GM23338 (cell line): ENCODE data around the gene TCP11. TPM values are rescaled to one million over a fixed set of nuclear protein-coding genes. Genes with fewer than 3 reads are reported as not detected.

ENCODE experiments used
- ATAC-seq: fragments of 200-7000 bp; cut with Tn5 transposase; 3 replicates; pipeline ENCODE4 v1.9.1; 2020
- DNase-seq: peaks from one replicate; pipeline ENCODE4 v3.0.0-alpha.2; 2015; ENCODE audit warnings: low spot score
- H2AFZ ChIP-seq: fragments of 200-600 bp; sonication (generic); 2 replicates; pipeline ENCODE4 v1.8.0; 2016; ENCODE audit warnings: antibody characterized with exemption, mild to moderate bottlenecking, moderate library complexity
- H3F3A ChIP-seq: fragments of 200-600 bp; sonication (generic); replicated peaks from 2 replicates; pipeline ENCODE4 v1.8.0; 2017; ENCODE audit warnings: antibody characterized with exemption, mixed run types, low read depth
- H3K27ac ChIP-seq: fragments of 200-600 bp; sonication (generic); 2 replicates; pipeline ENCODE4 v1.6.1; 2016; ENCODE audit warnings: low read depth
- H3K27me3 ChIP-seq: fragments of 200-600 bp; sonication (generic); 2 replicates; pipeline ENCODE4 v1.8.0; 2016; ENCODE audit warnings: mild to moderate bottlenecking, mixed run types, moderate library complexity; ENCODE audit not compliant: insufficient read depth
- H3K36me3 ChIP-seq: fragments of 200-600 bp; sonication (generic); 2 replicates; pipeline ENCODE4 v1.8.0; 2016; ENCODE audit warnings: mild to moderate bottlenecking; ENCODE audit not compliant: insufficient read depth
- H3K4me1 ChIP-seq: fragments of 200-600 bp; sonication (generic); 2 replicates; pipeline ENCODE4 v1.8.0; 2016; ENCODE audit warnings: mild to moderate bottlenecking, moderate library complexity; ENCODE audit not compliant: insufficient read depth
- H3K4me2 ChIP-seq: fragments of 200-600 bp; sonication (generic); 2 replicates; pipeline ENCODE4 v1.7.1; 2017; ENCODE audit warnings: mixed run types
- H3K4me3 ChIP-seq: fragments of 200-600 bp; sonication (generic); 2 replicates; pipeline ENCODE4 v1.6.1; 2016; ENCODE audit warnings: mixed run types
- H3K79me2 ChIP-seq: fragments of 200-600 bp; sonication (generic); replicated peaks from 2 replicates; pipeline ENCODE4 v1.8.0; 2017; ENCODE audit warnings: mild to moderate bottlenecking; ENCODE audit not compliant: insufficient read depth
- H3K9me2 ChIP-seq: fragments of 200-600 bp; sonication (generic); 2 replicates; pipeline ENCODE4 v1.8.0; 2017; ENCODE audit not compliant: insufficient read depth
- H4K20me1 ChIP-seq: fragments of 200-600 bp; sonication (generic); replicated peaks from 2 replicates; pipeline ENCODE4 v1.8.0; 2017; ENCODE audit warnings: mild to moderate bottlenecking; ENCODE audit not compliant: insufficient read depth
- H3K27ac Mint-ChIP-seq: 2 replicates; pipeline ENCODE4 v1.8.0; 2020; ENCODE audit warnings: inconsistent platforms, mild to moderate bottlenecking, moderate library complexity, mixed read lengths
- H3K27me3 Mint-ChIP-seq: 3 replicates; pipeline ENCODE4 v1.8.0; 2022; ENCODE audit warnings: low read depth, mild to moderate bottlenecking, moderate library complexity, mixed read lengths, inconsistent platforms; ENCODE audit not compliant: insufficient read depth, poor library complexity
- H3K36me3 Mint-ChIP-seq: 3 replicates; pipeline ENCODE4 v1.8.0; 2021; ENCODE audit warnings: low read depth, mild to moderate bottlenecking, inconsistent platforms, moderate library complexity, mixed read lengths
- H3K4me1 Mint-ChIP-seq: 3 replicates; pipeline ENCODE4 v1.8.0; 2020; ENCODE audit warnings: mild to moderate bottlenecking, inconsistent platforms, mixed read lengths
- H3K4me3 Mint-ChIP-seq: 3 replicates; pipeline ENCODE4 v1.8.0; 2021; ENCODE audit warnings: moderate library complexity, mild to moderate bottlenecking, inconsistent platforms, mixed read lengths
- H3K9me3 Mint-ChIP-seq: 3 replicates; pipeline ENCODE4 v1.8.0; 2020; ENCODE audit warnings: moderate library complexity, mild to moderate bottlenecking, inconsistent platforms, mixed read lengths
- CREB1 ChIP-seq: fragments of 250-450 bp; sonication (Bioruptor Pico); IDR thresholded peaks from 2 replicates; pipeline ENCODE4 v1.5.0; 2020; ENCODE audit warnings: low read depth, mild to moderate bottlenecking, moderate library complexity
- EZH2phosphoT487 ChIP-seq: fragments of 200-600 bp; sonication (generic); IDR thresholded peaks from one replicate; pipeline ENCODE4 v1.8.1; 2018; ENCODE audit warnings: antibody characterized with exemption; ENCODE audit not compliant: unreplicated experiment
- JUNB ChIP-seq: IDR thresholded peaks from one replicate; pipeline ENCODE4 v1.6.1; 2016; ENCODE audit warnings: antibody characterized with exemption; ENCODE audit not compliant: unreplicated experiment
- ZNF114 ChIP-seq: fragments of 250-450 bp; sonication (Bioruptor Pico); IDR thresholded peaks from 2 replicates; pipeline ENCODE4 v1.5.0; 2020; ENCODE audit warnings: mild to moderate bottlenecking, moderate library complexity
- ZNF331 ChIP-seq: fragments of 250-450 bp; sonication (Bioruptor Pico); IDR thresholded peaks from 2 replicates; pipeline ENCODE4 v1.5.0; 2020; ENCODE audit warnings: low read depth, mild to moderate bottlenecking, moderate library complexity
- ZNF462 ChIP-seq: fragments of 250-450 bp; sonication (Bioruptor Pico); IDR thresholded peaks from 2 replicates; pipeline ENCODE4 v1.5.0; 2020; ENCODE audit warnings: mild to moderate bottlenecking, moderate library complexity
- polyA plus RNA-seq: library from polyadenylated mRNA; unstranded; fragments of >200 nt; fragmentation: Nextera tagmentation; extraction: Ambion mirVana; gene quantifications from 2 replicates; pipeline ENCODE4 v1.2.1, GENCODE V29; 2016
- total RNA-seq: library from RNA; depleted of rRNA; stranded (reverse); fragments of >200 nt; shearing (Covaris generic); gene quantifications from 2 replicates; pipeline ENCODE4 v1.2.3, GENCODE V29; 2014
- TF ChIP-seq, protein P1 (sequence below): IDR thresholded peaks from 2 replicates; pipeline ENCODE4 v1.6.1; 2016; ENCODE audit warnings: antibody characterized with exemption

TCP11 gene
- total and polyA plus RNA-seq, 2 experiments from 2014 or later, result not detected

DNA sequence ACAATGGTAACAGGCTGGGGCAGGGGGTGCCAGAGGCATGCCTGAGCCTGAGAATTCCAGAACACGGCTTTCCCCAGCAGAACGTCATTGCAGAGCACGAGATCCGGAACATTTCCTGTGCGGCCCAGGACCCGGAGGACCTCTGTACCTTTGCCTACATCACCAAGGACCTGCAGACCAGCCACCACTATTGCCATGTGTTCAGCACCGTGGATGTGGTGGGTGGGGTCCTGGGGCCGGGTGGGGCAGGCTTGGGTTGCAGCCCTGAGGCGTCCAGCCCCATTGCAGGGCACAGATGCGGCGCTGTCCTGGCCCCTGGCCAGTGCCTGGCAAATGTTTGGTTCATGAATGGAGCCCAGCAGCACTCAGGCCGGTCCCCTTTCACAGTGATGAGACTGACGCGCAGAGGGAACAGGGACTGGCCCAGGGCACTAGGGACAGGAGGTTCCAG, 57.1 kb downstream of the TCP11 start:
- Mint-ChIP-seq H3K4me1 (peaks cover 18% of the 10 kb centered on the region), H3K4me3 (no peak overlapping the region), H3K27me3 (peaks cover 13% of the 10 kb centered on the region), H3K27ac (no peak overlapping the region), H3K36me3 (peaks cover 47% of the 10 kb centered on the region), H3K9me3 (no peaks in the 10 kb centered on the region)
- Histone ChIP-seq H3K27ac (no peak overlapping the region), H2AFZ (no peak overlapping the region), H3K4me2 (no peak overlapping the region), H3K27me3 (no peaks in the 10 kb centered on the region), H3K4me1 (no peaks in the 10 kb centered on the region), H3K4me3 (no peak overlapping the region), H3K36me3 (peaks cover 3% of the 10 kb centered on the region; the same call in 1 of the 2 replicates), H3K79me2 (no peaks in the 10 kb centered on the region), H3F3A (no peaks in the 10 kb centered on the region), H3K9me2 (no peaks in the 10 kb centered on the region), H4K20me1 (no peaks in the 10 kb centered on the region; the same call in 1 of the 2 replicates)
- DNase-seq, result no peak
- ATAC-seq, result no peak
- no peak for TF ChIP-seq ZNF331 (CRISPR knock-in tag)
- TF ChIP-seq CREB1 (CRISPR knock-in tag), result no peak
- TF ChIP-seq JUNB, result no peak
- TF ChIP-seq, protein P1, sequence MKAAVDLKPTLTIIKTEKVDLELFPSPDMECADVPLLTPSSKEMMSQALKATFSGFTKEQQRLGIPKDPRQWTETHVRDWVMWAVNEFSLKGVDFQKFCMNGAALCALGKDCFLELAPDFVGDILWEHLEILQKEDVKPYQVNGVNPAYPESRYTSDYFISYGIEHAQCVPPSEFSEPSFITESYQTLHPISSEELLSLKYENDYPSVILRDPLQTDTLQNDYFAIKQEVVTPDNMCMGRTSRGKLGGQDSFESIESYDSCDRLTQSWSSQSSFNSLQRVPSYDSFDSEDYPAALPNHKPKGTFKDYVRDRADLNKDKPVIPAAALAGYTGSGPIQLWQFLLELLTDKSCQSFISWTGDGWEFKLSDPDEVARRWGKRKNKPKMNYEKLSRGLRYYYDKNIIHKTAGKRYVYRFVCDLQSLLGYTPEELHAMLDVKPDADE, result no peak
- TF ChIP-seq EZH2phosphoT487, result no peak
- no peak for TF ChIP-seq ZNF462 (CRISPR knock-in tag)
- TF ChIP-seq ZNF114 (CRISPR knock-in tag), result no peak
